Muscle of arm (tissue), 12 donors: ENCODE data around the gene CLEC4D. TPM values are rescaled to one million over a fixed set of nuclear protein-coding genes. Genes with fewer than 3 reads are reported as not detected.

Source experiments
- polyA plus RNA-seq, 12 donors: library from polyadenylated mRNA; unstranded; fragments of 120-200 nt; gene quantifications; one replicate each; pipeline ENCODE4 v1.2.1, GENCODE V29; 2013; ENCODE audit not compliant: insufficient read length in 12 of 12

The CLEC4D gene
- polyA plus RNA-seq, 12 donors = 0.21 TPM; not detected in 11

Other genes starting within 250 kb of the CLEC4D start
- gene CLEC6A, start 57.5 kb upstream of the CLEC4D start, polyA plus RNA-seq = not detected
- under 1 TPM in 4 of 12 donors, not detected in 8; 0.21 to 0.90 (median 0.51) TPM for gene CLEC4E, start 27.4 kb downstream of the CLEC4D start, polyA plus RNA-seq
- under 1 TPM in 10 of 12 donors, not detected in 2; 0.17 to 0.72 (median 0.39) TPM for gene AICDA, start 99.4 kb downstream of the CLEC4D start, polyA plus RNA-seq
- gene MFAP5, start 149.3 kb downstream of the CLEC4D start, polyA plus RNA-seq = 100 to 1,000 TPM in 11 of 12 donors, not detected in 1; 111 to 209 (median 169) TPM
- 100 to 1,000 TPM in 5 of 12 donors, 10 to 100 TPM in 6, not detected in 1; 62.0 to 142 (median 97.8) TPM for gene RIMKLB, start 184.5 kb downstream of the CLEC4D start, polyA plus RNA-seq